ENCODE measurements around the gene ELAVL4.

Gene ELAVL4

DNA sequence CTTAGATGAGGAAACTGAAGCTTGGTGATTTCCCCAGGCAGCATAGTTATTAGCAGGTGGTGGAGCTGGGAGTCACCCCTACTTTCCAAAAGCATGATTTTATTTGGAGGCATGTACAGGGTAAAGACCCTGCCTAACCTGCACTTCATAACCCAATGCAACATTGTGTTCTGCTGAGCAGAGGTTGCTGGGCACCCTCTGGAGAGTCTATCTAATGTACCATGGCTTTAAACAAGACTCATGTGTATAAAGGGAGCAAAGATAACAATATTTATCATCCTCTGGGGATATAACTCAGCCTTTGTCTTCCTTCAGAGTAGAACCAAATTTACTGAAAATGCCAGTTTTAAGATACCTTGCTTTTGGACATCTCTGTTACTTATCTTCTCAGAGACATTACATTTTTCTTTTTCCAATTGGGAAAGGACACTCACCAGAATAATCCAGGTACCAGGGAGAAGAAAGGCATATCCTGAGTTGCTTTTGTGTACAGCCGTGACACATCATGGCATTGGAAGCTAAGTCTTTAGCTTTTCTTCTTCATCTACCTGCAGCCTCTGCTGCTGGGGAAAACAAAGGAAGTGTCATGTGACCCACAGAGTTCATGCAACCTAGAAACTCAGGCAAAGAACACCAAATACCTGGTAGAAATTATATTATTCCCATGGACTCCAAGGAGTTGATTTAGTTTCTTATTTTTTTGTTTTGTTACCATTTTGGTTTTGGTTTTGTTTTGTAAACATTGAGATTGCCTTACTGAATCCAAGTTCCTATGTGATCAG, 39.6 kb downstream of the ELAVL4 start:
- TF ChIP-seq, protein P1, sequence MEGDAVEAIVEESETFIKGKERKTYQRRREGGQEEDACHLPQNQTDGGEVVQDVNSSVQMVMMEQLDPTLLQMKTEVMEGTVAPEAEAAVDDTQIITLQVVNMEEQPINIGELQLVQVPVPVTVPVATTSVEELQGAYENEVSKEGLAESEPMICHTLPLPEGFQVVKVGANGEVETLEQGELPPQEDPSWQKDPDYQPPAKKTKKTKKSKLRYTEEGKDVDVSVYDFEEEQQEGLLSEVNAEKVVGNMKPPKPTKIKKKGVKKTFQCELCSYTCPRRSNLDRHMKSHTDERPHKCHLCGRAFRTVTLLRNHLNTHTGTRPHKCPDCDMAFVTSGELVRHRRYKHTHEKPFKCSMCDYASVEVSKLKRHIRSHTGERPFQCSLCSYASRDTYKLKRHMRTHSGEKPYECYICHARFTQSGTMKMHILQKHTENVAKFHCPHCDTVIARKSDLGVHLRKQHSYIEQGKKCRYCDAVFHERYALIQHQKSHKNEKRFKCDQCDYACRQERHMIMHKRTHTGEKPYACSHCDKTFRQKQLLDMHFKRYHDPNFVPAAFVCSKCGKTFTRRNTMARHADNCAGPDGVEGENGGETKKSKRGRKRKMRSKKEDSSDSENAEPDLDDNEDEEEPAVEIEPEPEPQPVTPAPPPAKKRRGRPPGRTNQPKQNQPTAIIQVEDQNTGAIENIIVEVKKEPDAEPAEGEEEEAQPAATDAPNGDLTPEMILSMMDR (IDR thresholded peaks at IDR 0.05), result no peak

DNA sequence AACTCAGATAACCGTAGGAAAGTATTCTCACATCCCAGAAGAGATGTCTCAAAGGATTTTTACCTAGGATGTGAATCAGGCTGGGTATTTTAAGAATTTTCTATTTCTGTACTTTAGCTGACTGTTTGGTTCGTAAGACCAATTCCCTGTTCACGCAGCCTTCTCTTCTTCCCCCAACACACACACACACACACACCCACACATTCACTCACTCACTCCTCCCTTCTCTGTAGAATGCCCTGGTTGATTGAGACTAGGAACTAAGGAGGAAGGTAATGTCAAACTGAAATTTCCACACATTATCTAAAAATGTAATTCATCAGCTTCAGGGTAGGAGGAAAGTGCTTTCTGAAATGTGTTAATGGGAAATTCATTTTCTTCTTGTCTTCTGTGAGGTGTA, 43.5 kb downstream of the ELAVL4 start:
- TF ChIP-seq, protein P1 (IDR thresholded peaks at IDR 0.05), result no peak

- TF ChIP-seq, protein P1 (IDR thresholded peaks at IDR 0.05), result no peak
These were observed 46.8 kb downstream of the ELAVL4 start for GRCh38 chr1:50155541-50155940.

DNA sequence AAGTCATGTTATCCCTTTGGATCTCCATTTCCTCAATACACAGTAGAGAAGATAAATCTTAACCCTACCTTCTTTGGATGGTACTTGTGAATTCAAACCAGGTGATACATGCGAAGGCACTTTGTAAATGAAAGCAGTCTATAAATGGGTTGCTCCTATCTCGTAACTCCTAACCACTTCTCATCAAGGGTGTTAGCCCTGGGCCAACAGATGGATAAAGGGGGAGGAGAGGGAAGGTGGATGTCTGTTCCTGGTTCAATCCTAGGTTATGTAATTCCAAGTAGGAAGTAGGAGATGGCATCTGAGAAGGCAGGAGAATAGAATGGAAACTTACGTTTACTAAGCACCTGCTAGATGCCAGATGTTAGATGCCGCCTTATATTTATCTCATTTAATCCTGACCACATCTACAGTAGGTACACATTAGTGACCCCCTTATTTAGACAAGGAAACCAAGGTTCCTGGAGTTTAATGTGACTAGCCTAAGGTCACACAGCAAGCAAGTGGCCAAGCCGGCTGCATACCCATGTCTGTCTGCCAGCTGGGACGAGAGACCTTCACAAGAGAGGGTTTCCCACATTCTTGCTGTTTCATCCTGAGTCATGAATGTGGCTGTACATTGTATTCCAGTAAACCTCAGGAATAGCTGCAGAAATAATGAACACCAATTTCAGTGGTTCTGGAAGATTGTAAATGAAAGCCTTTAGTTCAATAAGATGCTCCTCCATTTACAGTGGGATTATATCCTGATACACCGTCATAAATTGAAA, 47.7 kb downstream of the ELAVL4 start:
- TF ChIP-seq, protein P1 (IDR thresholded peaks at IDR 0.05), result no peak

DNA sequence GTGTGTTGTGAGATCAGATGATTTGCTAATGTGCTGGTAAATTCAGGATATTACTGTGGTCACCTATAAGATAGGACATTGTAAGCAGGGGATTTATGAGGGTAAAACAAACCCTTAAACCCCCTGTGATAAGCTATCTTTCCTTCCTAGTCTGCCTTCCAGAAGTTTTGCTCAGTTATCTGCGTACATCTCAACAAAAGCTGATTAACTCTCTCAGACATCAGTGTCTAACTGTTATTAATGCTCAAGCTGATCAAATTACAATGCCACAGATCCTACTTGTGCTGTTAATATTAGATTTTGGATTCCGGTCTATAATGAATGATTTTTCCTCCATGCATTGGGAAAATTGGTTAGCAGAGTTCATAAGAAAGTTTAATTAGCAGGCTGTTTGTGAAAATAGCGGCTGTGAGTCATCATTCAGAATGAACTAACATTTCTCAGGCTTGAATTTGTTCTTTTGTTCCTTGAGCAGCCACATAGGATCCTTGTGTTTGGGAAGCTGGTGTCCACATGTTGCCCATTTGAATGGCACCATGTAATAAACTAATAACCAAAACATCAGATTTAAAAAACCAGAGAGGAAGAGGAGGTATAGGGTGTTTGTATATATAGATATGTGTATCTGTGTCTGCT, 48.7 kb downstream of the ELAVL4 start:
- TF ChIP-seq, protein P1 (IDR thresholded peaks at IDR 0.05), result no peak

DNA sequence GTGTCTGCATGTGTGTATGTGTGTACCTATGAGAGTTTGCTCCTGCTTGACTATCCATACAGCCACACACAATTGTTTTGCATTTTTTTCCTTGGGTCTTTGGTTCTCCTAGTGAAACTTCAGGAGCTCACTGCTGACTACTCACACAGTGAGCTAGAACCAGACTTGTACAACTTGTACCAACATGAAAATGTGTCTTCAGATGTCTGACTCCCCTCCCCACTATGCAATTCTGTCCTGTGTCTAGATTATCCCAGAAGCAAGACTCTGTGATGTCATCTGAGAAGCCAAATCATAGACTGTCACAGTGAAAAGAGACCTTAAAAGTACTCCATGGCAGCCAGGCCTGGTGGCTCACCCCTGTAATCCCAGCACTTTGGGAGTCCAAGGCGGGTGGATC, 49.7 kb downstream of the ELAVL4 start:
- TF ChIP-seq, protein P1 (IDR thresholded peaks at IDR 0.05), result no peak

- TF ChIP-seq, protein P1 (IDR thresholded peaks at IDR 0.05), result no peak
These were observed 55.0 kb downstream of the ELAVL4 start for GRCh38 chr1:50163680-50164079.
